GM23338 (cell line): Measurements from ENCODE around the gene TFPT. TPM values are rescaled to one million over a fixed set of nuclear protein-coding genes. Genes with fewer than 3 reads are reported as not detected.

Experiments used
- ATAC-seq: fragments of 200-7000 bp; cut with Tn5 transposase; 3 replicates; pipeline ENCODE4 v1.9.1; 2020
- DNase-seq: peaks from one replicate; pipeline ENCODE4 v3.0.0-alpha.2; 2015; ENCODE audit warnings: low spot score
- H2AFZ ChIP-seq: fragments of 200-600 bp; sonication (generic); 2 replicates; pipeline ENCODE4 v1.8.0; 2016; ENCODE audit warnings: antibody characterized with exemption, mild to moderate bottlenecking, moderate library complexity
- H3F3A ChIP-seq: fragments of 200-600 bp; sonication (generic); replicated peaks from 2 replicates; pipeline ENCODE4 v1.8.0; 2017; ENCODE audit warnings: antibody characterized with exemption, mixed run types, low read depth
- H3K27ac ChIP-seq: fragments of 200-600 bp; sonication (generic); 2 replicates; pipeline ENCODE4 v1.6.1; 2016; ENCODE audit warnings: low read depth
- H3K27me3 ChIP-seq: fragments of 200-600 bp; sonication (generic); 2 replicates; pipeline ENCODE4 v1.8.0; 2016; ENCODE audit warnings: mild to moderate bottlenecking, mixed run types, moderate library complexity; ENCODE audit not compliant: insufficient read depth
- H3K36me3 ChIP-seq: fragments of 200-600 bp; sonication (generic); 2 replicates; pipeline ENCODE4 v1.8.0; 2016; ENCODE audit warnings: mild to moderate bottlenecking; ENCODE audit not compliant: insufficient read depth
- H3K4me1 ChIP-seq: fragments of 200-600 bp; sonication (generic); 2 replicates; pipeline ENCODE4 v1.8.0; 2016; ENCODE audit warnings: mild to moderate bottlenecking, moderate library complexity; ENCODE audit not compliant: insufficient read depth
- H3K4me2 ChIP-seq: fragments of 200-600 bp; sonication (generic); 2 replicates; pipeline ENCODE4 v1.7.1; 2017; ENCODE audit warnings: mixed run types
- H3K4me3 ChIP-seq: fragments of 200-600 bp; sonication (generic); 2 replicates; pipeline ENCODE4 v1.6.1; 2016; ENCODE audit warnings: mixed run types
- H3K79me2 ChIP-seq: fragments of 200-600 bp; sonication (generic); replicated peaks from 2 replicates; pipeline ENCODE4 v1.8.0; 2017; ENCODE audit warnings: mild to moderate bottlenecking; ENCODE audit not compliant: insufficient read depth
- H3K9me2 ChIP-seq: fragments of 200-600 bp; sonication (generic); 2 replicates; pipeline ENCODE4 v1.8.0; 2017; ENCODE audit not compliant: insufficient read depth
- H4K20me1 ChIP-seq: fragments of 200-600 bp; sonication (generic); replicated peaks from 2 replicates; pipeline ENCODE4 v1.8.0; 2017; ENCODE audit warnings: mild to moderate bottlenecking; ENCODE audit not compliant: insufficient read depth
- H3K27ac Mint-ChIP-seq: 2 replicates; pipeline ENCODE4 v1.8.0; 2020; ENCODE audit warnings: inconsistent platforms, mild to moderate bottlenecking, moderate library complexity, mixed read lengths
- H3K27me3 Mint-ChIP-seq: 3 replicates; pipeline ENCODE4 v1.8.0; 2022; ENCODE audit warnings: low read depth, mild to moderate bottlenecking, moderate library complexity, mixed read lengths, inconsistent platforms; ENCODE audit not compliant: insufficient read depth, poor library complexity
- H3K36me3 Mint-ChIP-seq: 3 replicates; pipeline ENCODE4 v1.8.0; 2021; ENCODE audit warnings: low read depth, mild to moderate bottlenecking, inconsistent platforms, moderate library complexity, mixed read lengths
- H3K4me1 Mint-ChIP-seq: 3 replicates; pipeline ENCODE4 v1.8.0; 2020; ENCODE audit warnings: mild to moderate bottlenecking, inconsistent platforms, mixed read lengths
- H3K4me3 Mint-ChIP-seq: 3 replicates; pipeline ENCODE4 v1.8.0; 2021; ENCODE audit warnings: moderate library complexity, mild to moderate bottlenecking, inconsistent platforms, mixed read lengths
- H3K9me3 Mint-ChIP-seq: 3 replicates; pipeline ENCODE4 v1.8.0; 2020; ENCODE audit warnings: moderate library complexity, mild to moderate bottlenecking, inconsistent platforms, mixed read lengths
- CREB1 ChIP-seq: fragments of 250-450 bp; sonication (Bioruptor Pico); IDR thresholded peaks from 2 replicates; pipeline ENCODE4 v1.5.0; 2020; ENCODE audit warnings: low read depth, mild to moderate bottlenecking, moderate library complexity
- CTCF ChIP-seq, 2 experiments: fragments of 200-600 bp in 1 of 2; sonication (generic) in 1 of 2; conservative IDR thresholded peaks; 2 replicates each; pipeline versions ENCODE4 v1.5.1 to v1.6.1; 2016 to 2017; ENCODE audit warnings: antibody characterized with exemption in 2 of 2, low read depth in 2 of 2, mild to moderate bottlenecking in 2 of 2, moderate library complexity in 1 of 2
- EZH2 ChIP-seq: fragments of 200-600 bp; sonication (generic); IDR thresholded peaks from one replicate; pipeline ENCODE4 v1.8.0; 2017; ENCODE audit warnings: antibody characterized with exemption, mild to moderate bottlenecking, low read depth; ENCODE audit not compliant: unreplicated experiment
- EZH2phosphoT487 ChIP-seq: fragments of 200-600 bp; sonication (generic); IDR thresholded peaks from one replicate; pipeline ENCODE4 v1.8.1; 2018; ENCODE audit warnings: antibody characterized with exemption; ENCODE audit not compliant: unreplicated experiment
- NANOG ChIP-seq: IDR thresholded peaks from 2 replicates; pipeline ENCODE4 v1.6.1; 2016; ENCODE audit warnings: antibody characterized with exemption, borderline replicate concordance
- POLR2AphosphoS5 ChIP-seq: IDR thresholded peaks from 2 replicates; pipeline ENCODE4 v1.6.1; 2016; ENCODE audit warnings: antibody characterized with exemption, low read depth
- REST ChIP-seq: IDR thresholded peaks from one replicate; pipeline ENCODE4 v1.6.1; 2018; ENCODE audit warnings: antibody characterized with exemption; ENCODE audit not compliant: unreplicated experiment
- ZNF114 ChIP-seq: fragments of 250-450 bp; sonication (Bioruptor Pico); IDR thresholded peaks from 2 replicates; pipeline ENCODE4 v1.5.0; 2020; ENCODE audit warnings: mild to moderate bottlenecking, moderate library complexity
- ZNF331 ChIP-seq: fragments of 250-450 bp; sonication (Bioruptor Pico); IDR thresholded peaks from 2 replicates; pipeline ENCODE4 v1.5.0; 2020; ENCODE audit warnings: low read depth, mild to moderate bottlenecking, moderate library complexity
- polyA plus RNA-seq: library from polyadenylated mRNA; unstranded; fragments of >200 nt; fragmentation: Nextera tagmentation; extraction: Ambion mirVana; gene quantifications from 2 replicates; pipeline ENCODE4 v1.2.1, GENCODE V29; 2016
- total RNA-seq: library from RNA; depleted of rRNA; stranded (reverse); fragments of >200 nt; shearing (Covaris generic); gene quantifications from 2 replicates; pipeline ENCODE4 v1.2.3, GENCODE V29; 2014

Gene TFPT
- total and polyA plus RNA-seq, 2 experiments from 2014 or later = 12.0 to 18.3 TPM

- TF ChIP-seq REST (no peak), EZH2 (no peak), ZNF114 (CRISPR knock-in tag) (no peak), CREB1 (CRISPR knock-in tag) (no peak), NANOG (no peak), CTCF (conservative IDR thresholded peaks at IDR 0.05; ENCODE audit: low read depth in 2 of 2) (no peak)
Observed at GRCh38 chr19:54160182-54160811, 44.8 kb upstream of the TFPT start (continued).

GRCh38 chr19:54159352-54160181 is 44.1 kb upstream of the TFPT start, which contains the start of gene LENG1:
Gene LENG1 (minus strand): TSS chr19:54159721. CDS start chr19:54159695, 26 bp downstream.
- peaks cover 11% of the 10 kb centered on the region; the same call in 1 of the 2 replicates for H4K20me1 ChIP-seq
- H3K36me3 Mint-ChIP-seq = peaks cover 32% of the 10 kb centered on the region
- H3K9me3 Mint-ChIP-seq = peaks cover 2% of the 10 kb centered on the region; the same call in 2 of the 3 replicates
- H3K27ac Mint-ChIP-seq = peak within 1 kb of the TSS; percentile 98
- H3K27me3 Mint-ChIP-seq = peaks cover 42% of the 10 kb centered on the region
- TF ChIP-seq POLR2AphosphoS5 (peak; percentile 68), CREB1 (CRISPR knock-in tag) (peak; percentile 79), ZNF331 (CRISPR knock-in tag) (no peak), EZH2 (no peak), EZH2phosphoT487 (no peak), CTCF (conservative IDR thresholded peaks at IDR 0.05; ENCODE audit: low read depth in 2 of 2) (peak; percentile 11 to 35; a peak in 3 of 4 replicates)
- peak within 1 kb of the TSS; percentile 2; the same call in 1 of the 2 replicates for H2AFZ ChIP-seq
- H3K79me2 ChIP-seq = peaks cover 9% of the 10 kb centered on the region; the same call in 1 of the 2 replicates
- H3K4me1 ChIP-seq = peaks cover 8% of the 10 kb centered on the region; the same call in 1 of the 2 replicates
- peak within 1 kb of the TSS; percentile 67 for H3K27ac ChIP-seq
- peaks cover 31% of the 10 kb centered on the region for H3F3A ChIP-seq
- H3K27me3 ChIP-seq = peaks cover 7% of the 10 kb centered on the region; the same call in 1 of the 2 replicates
- peaks cover 36% of the 10 kb centered on the region for H3K4me1 Mint-ChIP-seq
- H3K36me3 ChIP-seq = peaks cover 7% of the 10 kb centered on the region; the same call in 1 of the 2 replicates
- peak; percentile 82 for ATAC-seq
- no peaks in the 10 kb centered on the region for H3K9me2 ChIP-seq
- DNase-seq = peak; percentile 100
- H3K4me3 Mint-ChIP-seq = peak within 1 kb of the TSS; percentile 95
- H3K4me2 ChIP-seq = peak within 1 kb of the TSS; percentile 88
- peak within 1 kb of the TSS; percentile 63 for H3K4me3 ChIP-seq
